Fibroblast of the conjunctiva (primary cell): ENCODE results near the gene SMO.
"Not testable (repeated sequence)": the region's sequence is repeated elsewhere in the genome, so short reads cannot be mapped to it uniquely, and the experiment has no call there.

Source experiments
- DNase-seq: peaks from one replicate; pipeline ENCODE4 v3.0.0-alpha.2; 2010; ENCODE audit warnings: low read depth

Gene SMO

DNA sequence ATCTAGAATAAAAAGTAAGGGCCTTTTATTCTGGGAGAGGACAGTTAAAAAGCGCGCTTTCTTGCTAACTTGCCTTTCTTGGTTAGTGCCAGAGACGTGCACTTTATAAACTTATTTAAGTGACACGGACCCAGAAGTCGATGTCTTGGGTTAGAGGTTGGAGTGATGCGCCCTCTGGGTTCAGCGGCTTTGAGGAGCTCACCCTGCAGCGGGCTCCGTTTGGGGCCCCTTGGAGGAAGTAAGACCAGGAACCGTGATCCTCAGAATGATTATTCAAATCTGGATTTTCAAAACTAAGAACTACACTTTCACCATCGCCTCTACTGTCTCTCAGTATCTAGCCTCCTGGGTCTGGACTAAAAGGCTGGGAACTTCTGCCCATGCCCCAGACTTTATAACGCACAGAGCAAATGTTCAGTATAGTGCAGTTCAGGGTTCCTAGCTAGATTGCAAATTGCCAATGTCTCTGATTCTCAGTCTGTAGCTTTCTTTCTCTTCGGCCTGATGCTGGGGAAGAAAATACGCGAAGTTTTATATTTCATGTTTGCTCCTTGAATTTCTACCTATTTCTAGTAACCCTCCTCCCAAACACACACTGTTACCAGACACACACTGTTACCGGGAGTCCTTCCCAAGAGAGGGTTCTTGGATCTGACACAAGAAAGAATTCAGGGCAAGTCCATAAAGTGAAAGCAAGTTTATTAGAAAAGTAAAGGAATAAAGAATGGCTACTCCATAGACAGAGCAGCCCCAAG, 18.6 kb upstream of the SMO start:
- no peak for DNase-seq

GRCh38 chr7:129170441-129171021, 17.9 kb upstream of the SMO start:
- no peak for DNase-seq

GRCh38 chr7:129173861-129174260, 14.6 kb upstream of the SMO start:
- DNase-seq, result not testable (repeated sequence)

- no peak for DNase-seq
These were observed 11.3 kb upstream of the SMO start for GRCh38 chr7:129176916-129177710.

- no peak for DNase-seq
These were observed 3.3 kb upstream of the SMO start for GRCh38 chr7:129184981-129185670.

DNA sequence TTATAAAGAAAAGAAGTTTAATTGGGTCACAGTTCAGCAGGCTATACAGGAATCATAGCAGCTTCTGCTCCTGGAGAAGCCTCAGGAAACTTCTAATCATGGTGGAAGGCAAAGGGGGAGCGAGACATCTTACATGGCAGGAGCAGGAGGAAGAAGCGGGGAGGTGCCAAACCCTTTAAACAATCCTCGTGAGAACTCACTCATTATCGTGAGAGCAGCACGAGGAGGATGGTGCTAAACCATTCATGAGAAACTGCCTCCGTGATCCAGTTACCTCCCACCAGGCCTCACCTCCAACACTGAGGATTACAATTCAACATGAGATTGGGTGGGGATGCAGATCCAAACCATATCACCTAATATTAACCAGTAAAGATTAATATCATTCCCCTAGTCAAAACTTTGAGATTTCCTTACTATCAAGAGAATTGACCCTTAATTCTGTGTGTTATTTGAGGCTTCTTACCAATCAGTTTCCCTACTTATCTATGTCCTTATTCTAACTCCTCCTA, 1.6 kb upstream of the SMO start:
- DNase-seq, result no peak

DNA sequence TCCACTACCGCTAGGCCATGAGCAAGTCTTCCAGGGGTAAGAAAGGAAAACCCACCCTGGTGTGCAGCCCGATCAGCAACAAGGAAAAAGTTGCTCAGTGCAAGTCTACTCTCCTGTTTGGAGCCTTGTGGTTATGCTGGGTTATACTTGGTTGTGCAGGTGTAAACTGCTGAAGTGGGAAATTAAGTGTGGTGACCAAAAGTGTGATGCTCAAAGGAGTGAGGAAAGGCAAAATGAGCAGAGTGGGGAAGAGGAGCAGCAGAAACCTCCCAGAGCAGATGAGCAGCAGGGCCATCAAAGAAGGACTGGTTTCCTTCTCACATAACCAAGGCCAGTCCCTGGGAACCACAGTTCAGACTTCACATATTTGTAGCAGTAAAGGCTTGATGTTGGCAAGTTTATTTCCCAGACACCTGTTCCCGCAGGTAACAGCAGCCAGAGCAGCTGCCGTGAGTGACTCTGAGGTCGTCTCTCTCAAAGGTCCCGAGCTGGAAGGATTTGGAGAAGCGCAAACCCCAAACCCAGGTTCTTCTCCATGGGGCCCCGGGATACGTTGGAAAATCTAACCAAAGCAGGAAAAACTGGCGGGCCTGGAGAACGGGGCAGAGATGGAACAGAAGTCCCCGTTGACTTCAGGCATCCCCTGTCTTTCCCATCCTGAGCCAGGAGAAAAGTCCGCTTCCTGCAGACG, 607 bp upstream of the SMO start:
- DNase-seq, result no peak

DNA sequence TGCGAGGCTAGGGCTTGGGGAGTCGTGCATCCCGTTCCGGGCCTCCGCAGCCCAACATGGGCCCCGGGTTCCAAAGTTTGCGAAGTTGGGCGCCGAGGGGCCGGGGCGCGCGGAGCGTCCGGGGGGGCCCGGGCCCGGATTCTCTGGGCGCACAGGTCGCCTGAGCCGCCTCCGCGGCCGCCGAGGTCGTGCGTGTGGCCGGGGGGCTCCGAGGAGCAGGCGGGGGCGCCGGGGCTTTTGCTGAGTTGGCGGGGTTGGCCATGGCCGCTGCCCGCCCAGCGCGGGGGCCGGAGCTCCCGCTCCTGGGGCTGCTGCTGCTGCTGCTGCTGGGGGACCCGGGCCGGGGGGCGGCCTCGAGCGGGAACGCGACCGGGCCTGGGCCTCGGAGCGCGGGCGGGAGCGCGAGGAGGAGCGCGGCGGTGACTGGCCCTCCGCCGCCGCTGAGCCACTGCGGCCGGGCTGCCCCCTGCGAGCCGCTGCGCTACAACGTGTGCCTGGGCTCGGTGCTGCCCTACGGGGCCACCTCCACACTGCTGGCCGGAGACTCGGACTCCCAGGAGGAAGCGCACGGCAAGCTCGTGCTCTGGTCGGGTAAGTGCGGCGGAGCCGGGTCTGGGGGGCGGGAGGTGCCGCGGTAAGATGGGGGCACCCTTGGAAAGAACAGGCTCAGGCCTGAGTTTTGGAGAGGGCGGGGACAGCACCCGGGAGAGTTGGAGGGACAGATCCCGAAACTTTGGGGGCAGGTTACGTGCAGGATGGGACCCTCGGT, 643 bp downstream of the SMO start:
- no peak for DNase-seq

DNA sequence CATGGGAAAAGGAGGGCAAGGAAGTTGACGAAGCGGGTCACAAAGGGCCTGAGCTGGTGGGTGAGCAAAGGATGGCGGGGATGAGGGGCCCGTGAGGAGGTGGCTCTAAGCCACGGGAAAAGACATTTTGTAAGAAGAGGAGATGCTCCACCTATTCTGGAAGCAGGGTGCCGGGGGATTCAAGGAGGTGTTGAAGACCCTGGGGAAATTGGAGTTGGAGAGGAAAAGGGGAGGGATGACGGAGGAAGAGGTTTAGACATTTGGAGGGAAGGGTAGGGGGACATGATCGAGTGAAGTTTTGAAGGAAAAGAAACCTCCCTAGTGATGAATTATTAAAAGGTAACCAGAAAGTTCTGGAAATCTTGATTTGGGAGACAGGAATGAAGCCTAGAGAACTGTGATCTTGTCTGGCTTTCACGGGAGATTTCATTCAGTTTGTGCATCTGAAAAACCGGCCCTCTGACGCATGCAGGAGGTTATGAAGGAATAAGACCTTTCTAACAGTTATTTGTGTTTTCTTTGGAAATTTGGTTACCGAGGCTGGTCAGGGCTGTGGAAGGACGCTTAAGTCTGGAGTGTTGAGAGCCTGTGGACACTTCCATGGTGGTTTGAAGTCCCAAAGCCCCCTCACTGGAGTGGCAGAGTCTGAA, 1.4 kb downstream of the SMO start:
- DNase-seq, result no peak

DNA sequence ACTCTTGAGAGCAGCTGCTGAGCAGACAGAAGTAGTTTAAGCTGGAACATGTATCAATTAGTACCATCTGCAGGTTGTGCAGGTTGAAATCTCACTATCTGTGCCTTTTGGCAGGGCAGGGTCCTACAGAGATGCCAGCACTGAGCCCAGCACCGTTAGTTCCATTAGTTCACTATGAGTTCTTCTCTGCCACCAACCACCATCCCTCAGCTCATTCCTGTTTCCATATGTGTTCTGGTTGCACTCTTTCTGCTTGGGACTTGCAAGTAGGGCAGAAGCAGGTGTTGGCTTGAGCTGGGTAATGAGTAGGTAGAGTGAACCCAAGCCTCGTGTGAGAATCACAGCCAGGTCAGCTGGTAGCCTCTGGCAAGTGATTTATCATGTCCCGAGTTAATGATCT, 2.8 kb downstream of the SMO start:
- no peak for DNase-seq

DNA sequence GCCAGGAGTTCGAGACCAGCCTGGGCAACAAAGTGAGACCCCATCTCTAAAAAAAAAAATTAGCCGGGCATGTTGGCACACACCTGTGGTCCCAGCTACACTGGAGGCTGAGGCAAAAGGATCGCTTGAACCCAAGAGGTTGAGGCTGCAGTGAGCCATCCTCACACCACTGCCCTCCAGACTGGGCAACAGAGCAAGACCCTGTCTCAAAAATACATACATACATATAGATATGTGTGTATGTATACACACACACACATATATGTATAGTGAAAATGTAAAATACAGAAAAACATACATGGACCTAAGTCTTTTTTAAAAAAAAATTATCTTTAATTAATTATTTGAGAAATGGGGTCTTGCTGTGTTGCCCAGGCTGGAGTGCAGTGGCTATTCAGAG, 5.5 kb downstream of the SMO start:
- DNase-seq, result no peak

- DNase-seq, result no peak
These were observed 9.3 kb downstream of the SMO start for GRCh38 chr7:129197771-129198170.

DNA sequence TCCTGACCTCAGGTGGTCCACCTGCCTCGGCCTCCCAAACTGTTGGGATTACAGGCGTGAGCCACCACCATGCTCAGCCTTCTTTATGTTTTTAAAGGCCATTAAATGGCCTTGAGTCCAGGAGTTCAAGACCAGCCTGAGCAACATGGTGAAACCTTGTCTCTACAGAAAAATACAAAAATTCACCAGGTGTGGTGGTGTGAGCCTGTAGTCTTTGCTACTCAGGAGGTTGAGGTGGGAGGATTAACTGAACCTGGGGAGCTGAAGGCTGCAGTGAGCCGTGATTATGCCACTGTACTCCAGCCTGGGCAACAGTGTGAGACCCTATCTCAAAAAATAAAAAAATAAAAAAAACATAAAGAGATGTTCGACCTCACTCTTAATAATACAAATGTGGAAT, 11.0 kb downstream of the SMO start:
- DNase-seq, result no peak

DNA sequence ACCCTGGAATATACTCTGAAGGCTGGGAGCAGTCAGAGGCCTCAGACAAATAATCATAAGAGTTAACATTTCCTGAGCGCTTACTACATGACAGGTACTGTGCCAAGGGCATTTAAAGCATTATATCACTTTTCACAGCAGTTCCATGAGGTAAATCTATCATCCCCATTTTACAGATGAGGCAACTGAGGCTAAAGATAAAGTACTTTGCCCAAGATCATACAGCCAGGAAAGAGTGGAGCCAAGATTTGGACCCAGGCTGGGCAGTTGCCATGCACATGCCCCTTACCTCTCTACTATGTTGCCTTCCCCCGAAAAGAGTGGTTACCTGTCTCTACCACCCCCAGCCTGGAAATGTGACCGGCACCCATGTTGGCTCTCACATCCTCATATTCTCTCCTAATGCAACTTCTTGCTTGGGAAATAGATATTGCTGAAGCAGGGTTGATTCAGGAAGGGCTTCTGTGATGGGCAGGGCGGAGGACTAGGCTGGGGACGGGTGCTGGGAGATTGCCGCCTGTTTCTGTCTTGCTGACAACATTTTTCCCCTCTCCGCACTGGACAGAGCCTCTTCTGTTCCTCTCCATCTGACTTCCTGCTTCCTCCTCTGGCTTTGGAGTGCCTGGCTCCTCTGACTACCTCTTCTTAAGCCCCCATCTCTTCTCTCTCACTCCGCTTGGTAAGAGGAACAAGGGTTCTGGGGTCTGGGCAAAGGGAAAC, 13.8 kb downstream of the SMO start:
- DNase-seq, result no peak

DNA sequence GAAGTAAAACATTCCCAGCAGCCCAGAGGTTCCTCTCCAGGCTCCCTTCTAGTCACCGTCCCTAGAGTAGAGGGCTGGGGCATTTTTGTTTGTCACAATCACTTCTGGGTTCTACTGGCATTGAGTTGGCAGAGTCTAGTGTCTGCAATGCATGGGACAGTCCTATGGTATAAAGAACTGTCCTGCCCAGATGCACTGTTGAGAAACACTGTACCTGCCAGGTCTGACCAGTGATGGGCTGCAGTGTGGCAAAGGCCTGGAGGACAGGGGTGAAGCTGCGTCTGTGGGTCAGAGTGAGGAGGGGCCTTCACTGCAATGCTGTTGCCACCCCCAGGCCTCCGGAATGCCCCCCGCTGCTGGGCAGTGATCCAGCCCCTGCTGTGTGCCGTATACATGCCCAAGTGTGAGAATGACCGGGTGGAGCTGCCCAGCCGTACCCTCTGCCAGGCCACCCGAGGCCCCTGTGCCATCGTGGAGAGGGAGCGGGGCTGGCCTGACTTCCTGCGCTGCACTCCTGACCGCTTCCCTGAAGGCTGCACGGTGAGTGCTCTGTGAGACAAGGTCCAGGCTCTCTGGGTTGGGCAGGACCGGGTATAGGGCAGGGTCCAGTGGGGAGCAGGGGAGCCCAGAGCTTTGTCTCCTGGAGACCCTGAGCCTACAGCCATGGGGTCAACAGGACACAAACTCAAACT, 14.8 kb downstream of the SMO start:
- no peak for DNase-seq

GRCh38 chr7:129205126-129205818, 16.8 kb downstream of the SMO start:
- no peak for DNase-seq

GRCh38 chr7:129205987-129206785, 17.8 kb downstream of the SMO start:
- no peak for DNase-seq

DNA sequence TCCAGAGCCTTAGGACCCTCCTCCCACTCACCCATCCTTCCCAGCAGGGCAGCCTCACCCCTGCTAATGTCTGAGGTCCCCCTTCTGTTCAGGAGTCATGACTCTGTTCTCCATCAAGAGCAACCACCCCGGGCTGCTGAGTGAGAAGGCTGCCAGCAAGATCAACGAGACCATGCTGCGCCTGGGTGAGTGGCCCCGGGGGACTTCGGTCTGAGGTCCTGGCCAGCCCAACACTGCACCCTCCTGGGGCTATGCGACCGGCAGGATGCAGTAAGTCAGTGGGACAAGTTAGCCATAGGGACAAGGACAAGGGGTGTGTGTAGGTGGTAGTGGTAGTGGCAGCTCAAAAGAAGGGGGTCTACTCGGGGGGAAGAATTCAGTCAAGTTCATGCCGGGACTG, 20.2 kb downstream of the SMO start:
- DNase-seq, result no peak
